HEK293 (cell line): Measurements from ENCODE around the gene NRBF2.

ENCODE experiments used
- CTCF ChIP-seq: fragments of 450-650 bp; formaldehyde crosslinking; IDR thresholded peaks from 2 replicates; pipeline ENCODE4 v1.5.1; 2016; ENCODE audit warnings: missing biosample characterization, missing genetic modification characterization
- OVOL3 ChIP-seq: fragments of 450-650 bp; formaldehyde crosslinking; IDR thresholded peaks from 2 replicates; pipeline ENCODE4 v1.5.1; 2016; ENCODE audit warnings: missing biosample characterization, missing genetic modification characterization
- REST ChIP-seq: fragments of 450-650 bp; formaldehyde crosslinking; IDR thresholded peaks from 2 replicates; pipeline ENCODE4 v1.5.1; 2016; ENCODE audit warnings: missing biosample characterization, missing genetic modification characterization
- ZBTB21 ChIP-seq: fragments of 450-650 bp; formaldehyde crosslinking; IDR thresholded peaks from 2 replicates; pipeline ENCODE4 v1.5.1; 2017; ENCODE audit warnings: missing biosample characterization, missing genetic modification characterization
- ZBTB44 ChIP-seq: fragments of 450-650 bp; IDR thresholded peaks from 2 replicates; pipeline ENCODE4 v1.5.1; 2018; ENCODE audit warnings: missing biosample characterization, mild to moderate bottlenecking, missing genetic modification characterization
- ZEB2 ChIP-seq: fragments of 450-650 bp; formaldehyde crosslinking; IDR thresholded peaks from 2 replicates; pipeline ENCODE4 v1.5.1; 2016; ENCODE audit warnings: missing biosample characterization, missing genetic modification characterization
- ZFP37 ChIP-seq: fragments of 450-650 bp; formaldehyde crosslinking; IDR thresholded peaks from 2 replicates; pipeline ENCODE4 v1.5.1; 2016; ENCODE audit warnings: missing biosample characterization, missing genetic modification characterization
- ZNF18 ChIP-seq: fragments of 450-650 bp; formaldehyde crosslinking; IDR thresholded peaks from 2 replicates; pipeline ENCODE4 v1.5.1; 2016; ENCODE audit warnings: missing biosample characterization, missing genetic modification characterization
- ZNF302 ChIP-seq: fragments of 450-650 bp; formaldehyde crosslinking; IDR thresholded peaks from 2 replicates; pipeline ENCODE4 v1.5.1; 2016; ENCODE audit warnings: missing biosample characterization, missing genetic modification characterization, low read depth
- ZNF561 ChIP-seq: fragments of 450-650 bp; IDR thresholded peaks from 2 replicates; pipeline ENCODE4 v1.5.1; 2018; ENCODE audit warnings: missing biosample characterization, missing genetic modification characterization, borderline replicate concordance
- ZNF623 ChIP-seq: fragments of 450-650 bp; formaldehyde crosslinking; IDR thresholded peaks from 2 replicates; pipeline ENCODE4 v1.5.1; 2016; ENCODE audit warnings: missing biosample characterization, missing genetic modification characterization
- ZNF777 ChIP-seq: fragments of 450-650 bp; formaldehyde crosslinking; IDR thresholded peaks from 2 replicates; pipeline ENCODE4 v1.5.1; 2017; ENCODE audit warnings: missing biosample characterization, missing genetic modification characterization, borderline replicate concordance
- ZNF830 ChIP-seq: fragments of 450-650 bp; IDR thresholded peaks from 2 replicates; pipeline ENCODE4 v1.5.0; 2018; ENCODE audit warnings: missing biosample characterization, missing genetic modification characterization, low read depth, mild to moderate bottlenecking, moderate library complexity
- ZSCAN18 ChIP-seq: fragments of 450-650 bp; formaldehyde crosslinking; IDR thresholded peaks from 2 replicates; pipeline ENCODE4 v1.5.1; 2016; ENCODE audit warnings: missing biosample characterization, missing genetic modification characterization

- TF ChIP-seq ZNF777 = no peak
- no peak for TF ChIP-seq CTCF (tag by site-specific recombination)
- no peak for TF ChIP-seq REST (tag by site-specific recombination)
- TF ChIP-seq ZNF623 (tag by site-specific recombination) = no peak
- no peak for TF ChIP-seq ZNF302 (tag by site-specific recombination)
- TF ChIP-seq ZNF561 (tag by site-specific recombination) = no peak
- TF ChIP-seq ZBTB44 = no peak
- no peak for TF ChIP-seq ZEB2 (tag by site-specific recombination)
- no peak for TF ChIP-seq OVOL3 (tag by site-specific recombination)
- TF ChIP-seq ZNF18 (tag by site-specific recombination) = no peak
- TF ChIP-seq ZNF830 (tag by site-specific recombination) = no peak
- no peak for TF ChIP-seq ZFP37 (tag by site-specific recombination)
- no peak for TF ChIP-seq ZBTB21
- no peak for TF ChIP-seq ZSCAN18 (tag by site-specific recombination)
Measured at GRCh38 chr10:63105225-63106110, 27.7 kb upstream of the NRBF2 start.
